ENCODE data around the gene GTF2A2.
"Not testable (repeated sequence)": the region's sequence is repeated elsewhere in the genome, so short reads cannot be mapped to it uniquely, and the experiment has no call there.

GTF2A2 gene

GRCh38 chr15:59646277-59646676, 11.0 kb downstream of the GTF2A2 start:
- H3K36me3 Mint-ChIP-seq (ENCODE audit: low read depth), result peaks cover 70% of the 10 kb centered on the region

GRCh38 chr15:59645812-59646211, 11.5 kb downstream of the GTF2A2 start:
- DNase-seq, result not testable (repeated sequence)

More at GRCh38 chr15:59646277-59646676, 11.0 kb downstream of the GTF2A2 start:
- H3K9me3 Mint-ChIP-seq, result no peaks in the 10 kb centered on the region
- H3K4me1 Mint-ChIP-seq (ENCODE audit: low read depth), result peaks cover 16% of the 10 kb centered on the region
- no peak overlapping the region for H3K4me3 Mint-ChIP-seq
- H3K27ac Mint-ChIP-seq, result no peak overlapping the region
- DNase-seq, result no peak
- H3K27me3 Mint-ChIP-seq, result no peaks in the 10 kb centered on the region

GRCh38 chr15:59644756-59645155, 12.6 kb downstream of the GTF2A2 start:
- H3K9me3 Mint-ChIP-seq, result no peaks in the 10 kb centered on the region
- peaks cover 72% of the 10 kb centered on the region for H3K36me3 Mint-ChIP-seq (ENCODE audit: low read depth)
- H3K4me3 Mint-ChIP-seq, result no peak overlapping the region
- H3K4me1 Mint-ChIP-seq (ENCODE audit: low read depth), result peaks cover 12% of the 10 kb centered on the region
- DNase-seq, result no peak
- H3K27ac Mint-ChIP-seq, result peak overlapping the region; percentile 4
- H3K27me3 Mint-ChIP-seq, result no peaks in the 10 kb centered on the region

More at GRCh38 chr15:59645812-59646211, 11.5 kb downstream of the GTF2A2 start:
- H3K9me3 Mint-ChIP-seq, H3K27me3 Mint-ChIP-seq, H3K4me3 Mint-ChIP-seq: not testable (repeated sequence)
- H3K36me3 Mint-ChIP-seq (ENCODE audit: low read depth), result peaks cover 72% of the 10 kb centered on the region
- H3K27ac Mint-ChIP-seq, result peak overlapping the region; percentile 47
- peaks cover 15% of the 10 kb centered on the region for H3K4me1 Mint-ChIP-seq (ENCODE audit: low read depth)

- peaks cover 78% of the 10 kb centered on the region for H3K36me3 Mint-ChIP-seq (ENCODE audit: low read depth)
- no peaks in the 10 kb centered on the region for H3K9me3 Mint-ChIP-seq
- no peak for DNase-seq
- no peak overlapping the region for H3K4me3 Mint-ChIP-seq
- H3K27ac Mint-ChIP-seq, result no peak overlapping the region
- no peaks in the 10 kb centered on the region for H3K27me3 Mint-ChIP-seq
- H3K4me1 Mint-ChIP-seq (ENCODE audit: low read depth), result peaks cover 16% of the 10 kb centered on the region
Measured at GRCh38 chr15:59642351-59642750, 15.0 kb downstream of the GTF2A2 start.

- H3K27ac Mint-ChIP-seq, H3K9me3 Mint-ChIP-seq: not testable (repeated sequence)
Measured at GRCh38 chr15:59637507-59637906, 19.8 kb downstream of the GTF2A2 start.

GRCh38 chr15:59636184-59636583, 21.1 kb downstream of the GTF2A2 start:
- Mint-ChIP-seq H3K27me3 (no peaks in the 10 kb centered on the region), H3K9me3 (no peaks in the 10 kb centered on the region), H3K36me3 (ENCODE audit: low read depth) (peaks cover 60% of the 10 kb centered on the region), H3K4me3 (no peak overlapping the region), H3K27ac (no peak overlapping the region), H3K4me1 (ENCODE audit: low read depth) (peaks cover 6% of the 10 kb centered on the region)
- no peak for DNase-seq

More at GRCh38 chr15:59637507-59637906, 19.8 kb downstream of the GTF2A2 start:
- H3K27me3 Mint-ChIP-seq; H3K4me1 Mint-ChIP-seq (ENCODE audit: low read depth); H3K4me3 Mint-ChIP-seq; DNase-seq: not testable (repeated sequence)
- peaks cover 71% of the 10 kb centered on the region for H3K36me3 Mint-ChIP-seq (ENCODE audit: low read depth)

GRCh38 chr15:59632714-59633113, 24.6 kb downstream of the GTF2A2 start:
- Mint-ChIP-seq H3K4me3 (no peak overlapping the region), H3K9me3 (no peaks in the 10 kb centered on the region)

GRCh38 chr15:59622289-59622688, 35.0 kb downstream of the GTF2A2 start:
- Mint-ChIP-seq H3K36me3 (ENCODE audit: low read depth) (no peaks in the 10 kb centered on the region), H3K27me3 (peaks cover 24% of the 10 kb centered on the region), H3K27ac (no peak overlapping the region), H3K4me3 (no peak overlapping the region), H3K4me1 (ENCODE audit: low read depth) (no peaks in the 10 kb centered on the region), H3K9me3 (no peaks in the 10 kb centered on the region)
- peak; percentile 54 for DNase-seq

More at GRCh38 chr15:59632714-59633113, 24.6 kb downstream of the GTF2A2 start:
- Mint-ChIP-seq H3K36me3 (ENCODE audit: low read depth) (peaks cover 25% of the 10 kb centered on the region), H3K4me1 (ENCODE audit: low read depth) (no peaks in the 10 kb centered on the region), H3K27ac (no peak overlapping the region), H3K27me3 (no peaks in the 10 kb centered on the region)
- DNase-seq, result no peak

- Mint-ChIP-seq H3K27ac (no peak overlapping the region), H3K4me1 (ENCODE audit: low read depth) (peaks cover 4% of the 10 kb centered on the region), H3K4me3 (no peak overlapping the region), H3K36me3 (ENCODE audit: low read depth) (no peaks in the 10 kb centered on the region), H3K9me3 (no peaks in the 10 kb centered on the region), H3K27me3 (peaks cover 32% of the 10 kb centered on the region)
- no peak for DNase-seq
Measured at GRCh38 chr15:59618406-59618805, 38.9 kb downstream of the GTF2A2 start.

GRCh38 chr15:59616379-59616778, 40.9 kb downstream of the GTF2A2 start:
- Mint-ChIP-seq H3K4me3 (no peak overlapping the region), H3K36me3 (ENCODE audit: low read depth) (no peaks in the 10 kb centered on the region), H3K9me3 (no peaks in the 10 kb centered on the region), H3K4me1 (ENCODE audit: low read depth) (peaks cover 4% of the 10 kb centered on the region), H3K27me3 (peaks cover 30% of the 10 kb centered on the region), H3K27ac (no peak overlapping the region)
- DNase-seq, result no peak

- no peaks in the 10 kb centered on the region for H3K9me3 Mint-ChIP-seq
- H3K27ac Mint-ChIP-seq, result no peak overlapping the region
Measured at GRCh38 chr15:59615661-59616060, 41.7 kb downstream of the GTF2A2 start.

GRCh38 chr15:59614153-59614552, 43.2 kb downstream of the GTF2A2 start:
- DNase-seq, result no peak
- H3K27me3 Mint-ChIP-seq, result peaks cover 30% of the 10 kb centered on the region
- no peak overlapping the region for H3K4me3 Mint-ChIP-seq
- no peaks in the 10 kb centered on the region for H3K36me3 Mint-ChIP-seq (ENCODE audit: low read depth)
- peaks cover 4% of the 10 kb centered on the region for H3K4me1 Mint-ChIP-seq (ENCODE audit: low read depth)
- no peak overlapping the region for H3K27ac Mint-ChIP-seq
- no peaks in the 10 kb centered on the region for H3K9me3 Mint-ChIP-seq

More at GRCh38 chr15:59615661-59616060, 41.7 kb downstream of the GTF2A2 start:
- H3K4me3 Mint-ChIP-seq, result no peak overlapping the region
- no peaks in the 10 kb centered on the region for H3K36me3 Mint-ChIP-seq (ENCODE audit: low read depth)
- H3K4me1 Mint-ChIP-seq (ENCODE audit: low read depth), result peaks cover 4% of the 10 kb centered on the region
- no peak for DNase-seq
- H3K27me3 Mint-ChIP-seq, result peaks cover 30% of the 10 kb centered on the region

- Mint-ChIP-seq H3K27ac (no peak within 1 kb of the TSS), H3K27me3 (peaks cover 18% of the 10 kb centered on the region), H3K4me3 (no peak within 1 kb of the TSS), H3K4me1 (ENCODE audit: low read depth) (peaks cover 4% of the 10 kb centered on the region), H3K9me3 (no peaks in the 10 kb centered on the region), H3K36me3 (ENCODE audit: low read depth) (no peaks in the 10 kb centered on the region)
- DNase-seq, result no peak
Measured at GRCh38 chr15:59611276-59612260, 45.7 kb downstream of the GTF2A2 start, which contains the start of gene GCNT3. Gene GCNT3 (plus strand): TSS chr15:59611783. CDS start chr15:59618239, 6,456 bp downstream.

- Mint-ChIP-seq H3K27ac (no peak overlapping the region), H3K27me3 (peaks cover 17% of the 10 kb centered on the region), H3K36me3 (ENCODE audit: low read depth) (no peaks in the 10 kb centered on the region), H3K4me1 (ENCODE audit: low read depth) (peaks cover 3% of the 10 kb centered on the region), H3K9me3 (no peaks in the 10 kb centered on the region), H3K4me3 (no peak overlapping the region)
- no peak for DNase-seq
Measured at GRCh38 chr15:59609730-59610712, 47.3 kb downstream of the GTF2A2 start.

Data from activated T-cell treated with anti-CD3 and anti-CD28 coated beads, Interleukin-2, amount 50 U/mL, for 24 hours (primary cell).